Measurements from ENCODE around the gene NDUFC2. TPM values are rescaled to one million over a fixed set of nuclear protein-coding genes. Genes with fewer than 3 reads are reported as not detected.

Gene NDUFC2
- total and polyA plus RNA-seq, 2 donors (not counting 1 experiment from before 2014, with no cell fraction given) = 93.9 to 101 TPM

GRCh38 chr11:78067704-78068103 lies 12.0 kb downstream of the NDUFC2 start:
- no peak overlapping the region for H3K9ac ChIP-seq (ENCODE audit: insufficient read depth, low read length)
- no peaks in the 10 kb centered on the region for H3K4me1 ChIP-seq (ENCODE audit: control insufficient read depth, extremely low read depth, insufficient read depth, low read length)
- H3K27me3 ChIP-seq (ENCODE audit: control insufficient read depth, insufficient read depth, low read length) = no peaks in the 10 kb centered on the region
- no peak for DNase-seq (ENCODE audit: low read depth in 2 of 2)
- H4K20me1 ChIP-seq (ENCODE audit: control insufficient read depth, extremely low read depth, insufficient read depth, low read length) = no peaks in the 10 kb centered on the region
- H3K27ac ChIP-seq (ENCODE audit: insufficient read depth, low read length) = no peak overlapping the region
- TF ChIP-seq CTCF (conservative IDR thresholded peaks at IDR 0.05 in 1 of 2, IDR thresholded peaks at IDR 0.05 in 1 of 2; ENCODE audit: low read depth in 1 of 2, low read length in 2 of 2) (no peak), EZH2 (IDR thresholded peaks at IDR 0.05; ENCODE audit: low read length, missing control alignments) (no peak)
- H3K79me2 ChIP-seq (ENCODE audit: control insufficient read depth, insufficient read depth, low read length) = peaks cover 11% of the 10 kb centered on the region
- H3K36me3 ChIP-seq (ENCODE audit: control insufficient read depth, insufficient read depth, low read length) = peaks cover 6% of the 10 kb centered on the region
- no peak overlapping the region for H2AFZ ChIP-seq (ENCODE audit: low read length)
- no peak overlapping the region for H3K4me3 ChIP-seq (replicated peaks in 1 of 4; ENCODE audit: control extremely low read depth in 1 of 4, insufficient read depth in 1 of 4, low read depth in 3 of 4, low read length in 4 of 4)
- H3K4me2 ChIP-seq (ENCODE audit: extremely low read depth, insufficient read depth, low read length) = no peak overlapping the region
- no peaks in the 10 kb centered on the region for H3K9me3 ChIP-seq (ENCODE audit: control insufficient read depth, insufficient read depth, low read depth, low read length)

GRCh38 chr11:78066471-78066870 lies 13.2 kb downstream of the NDUFC2 start:
- Histone ChIP-seq H3K4me1 (ENCODE audit: control insufficient read depth, extremely low read depth, insufficient read depth, low read length) (no peaks in the 10 kb centered on the region), H2AFZ (ENCODE audit: low read length) (no peak overlapping the region), H3K9me3 (ENCODE audit: control insufficient read depth, insufficient read depth, low read depth, low read length) (no peaks in the 10 kb centered on the region), H3K4me3 (replicated peaks in 1 of 4; ENCODE audit: control extremely low read depth in 1 of 4, insufficient read depth in 1 of 4, low read depth in 3 of 4, low read length in 4 of 4) (no peak overlapping the region), H3K27me3 (ENCODE audit: control insufficient read depth, insufficient read depth, low read length) (no peaks in the 10 kb centered on the region), H3K79me2 (ENCODE audit: control insufficient read depth, insufficient read depth, low read length) (peaks cover 6% of the 10 kb centered on the region), H3K4me2 (ENCODE audit: extremely low read depth, insufficient read depth, low read length) (no peak overlapping the region), H3K36me3 (ENCODE audit: control insufficient read depth, insufficient read depth, low read length) (peaks cover 6% of the 10 kb centered on the region), H3K27ac (ENCODE audit: insufficient read depth, low read length) (no peak overlapping the region), H4K20me1 (ENCODE audit: control insufficient read depth, extremely low read depth, insufficient read depth, low read length) (no peaks in the 10 kb centered on the region), H3K9ac (ENCODE audit: insufficient read depth, low read length) (no peak overlapping the region)
- no peak for DNase-seq (ENCODE audit: low read depth in 2 of 2)
- TF ChIP-seq CTCF (conservative IDR thresholded peaks at IDR 0.05 in 1 of 2, IDR thresholded peaks at IDR 0.05 in 1 of 2; ENCODE audit: low read depth in 1 of 2, low read length in 2 of 2) = no peak
- TF ChIP-seq EZH2 (IDR thresholded peaks at IDR 0.05; ENCODE audit: low read length, missing control alignments) = no peak

GRCh38 chr11:78065203-78065602 lies 14.5 kb downstream of the NDUFC2 start:
- Histone ChIP-seq H3K36me3 (ENCODE audit: control insufficient read depth, insufficient read depth, low read length) (peaks cover 4% of the 10 kb centered on the region), H3K27ac (ENCODE audit: insufficient read depth, low read length) (no peak overlapping the region), H3K4me3 (replicated peaks in 1 of 4; ENCODE audit: control extremely low read depth in 1 of 4, insufficient read depth in 1 of 4, low read depth in 3 of 4, low read length in 4 of 4) (no peak overlapping the region), H3K4me1 (ENCODE audit: control insufficient read depth, extremely low read depth, insufficient read depth, low read length) (no peaks in the 10 kb centered on the region), H4K20me1 (ENCODE audit: control insufficient read depth, extremely low read depth, insufficient read depth, low read length) (no peaks in the 10 kb centered on the region), H3K9ac (ENCODE audit: insufficient read depth, low read length) (no peak overlapping the region), H3K9me3 (ENCODE audit: control insufficient read depth, insufficient read depth, low read depth, low read length) (no peaks in the 10 kb centered on the region), H3K4me2 (ENCODE audit: extremely low read depth, insufficient read depth, low read length) (no peak overlapping the region), H3K79me2 (ENCODE audit: control insufficient read depth, insufficient read depth, low read length) (peaks cover 2% of the 10 kb centered on the region), H3K27me3 (ENCODE audit: control insufficient read depth, insufficient read depth, low read length) (no peaks in the 10 kb centered on the region), H2AFZ (ENCODE audit: low read length) (no peak overlapping the region)
- no peak for TF ChIP-seq EZH2 (IDR thresholded peaks at IDR 0.05; ENCODE audit: low read length, missing control alignments)
- TF ChIP-seq CTCF (conservative IDR thresholded peaks at IDR 0.05 in 1 of 2, IDR thresholded peaks at IDR 0.05 in 1 of 2; ENCODE audit: low read depth in 1 of 2, low read length in 2 of 2) = no peak
- DNase-seq (ENCODE audit: low read depth in 2 of 2) = no peak
